Upper lobe of left lung (tissue), 4 donors: Measurements from ENCODE around the gene CHD5.

Source experiments
- CTCF ChIP-seq, 6 experiments: fragments of 450-650 bp in 4 of 6; fragments of 200-600 bp in 2 of 6; sonication (generic) in 2 of 6; IDR thresholded peaks; one replicate each; pipeline ENCODE4 v1.5.1; 2016 to 2019; ENCODE audit warnings: antibody characterized with exemption in 6 of 6
- POLR2A ChIP-seq, 4 donors: fragments of 450-650 bp; IDR thresholded peaks; one replicate each; pipeline ENCODE4 v1.5.1; 2016 to 2017; ENCODE audit warnings: antibody characterized with exemption in 4 of 4, mild to moderate bottlenecking in 2 of 4

- TF ChIP-seq CTCF (IDR thresholded peaks at IDR 0.05): no peak
- TF ChIP-seq POLR2A (IDR thresholded peaks at IDR 0.05): no peak
These were observed 12.5 kb downstream of the CHD5 start for GRCh38 chr1:6167391-6168303.
